Measurements from ENCODE around the gene JADE2. TPM values are rescaled to one million over a fixed set of nuclear protein-coding genes. Genes with fewer than 3 reads are reported as not detected.

The JADE2 gene
- total and polyA plus RNA-seq, 2 donors (not counting 3 experiments of a cell fraction or from before 2014, with no cell fraction given) = 11.6 to 31.1 TPM

GRCh38 chr5:134604908-134605307 is 79.4 kb downstream of the JADE2 start:
- Histone ChIP-seq H3K9ac (replicated peaks; ENCODE audit: extremely low read depth, insufficient read depth, low read length) (no peak overlapping the region), H3K36me3 (ENCODE audit: control insufficient read depth in 2 of 2, extremely low read depth in 1 of 2, insufficient read depth in 2 of 2, low read length in 2 of 2) (peaks cover 10 to 18% of the 10 kb centered on the region in 2 experiments), H3K9me1 (replicated peaks; ENCODE audit: control insufficient read depth, extremely low read depth, insufficient read depth, low read length) (no peaks in the 10 kb centered on the region), H3K27ac (ENCODE audit: insufficient read depth, low read depth, low read length) (no peak overlapping the region), H3K9me3 (replicated peaks; ENCODE audit: control insufficient read depth, insufficient read depth, low read length) (no peaks in the 10 kb centered on the region), H3K4me1 (ENCODE audit: control insufficient read depth, extremely low read depth, insufficient read depth, low read length) (no peaks in the 10 kb centered on the region), H3K4me2 (ENCODE audit: insufficient read depth, low read length) (no peak overlapping the region), H4K20me1 (replicated peaks; ENCODE audit: control insufficient read depth, extremely low read depth, insufficient read depth, low read length) (no peaks in the 10 kb centered on the region), H3K27me3 (ENCODE audit: control insufficient read depth in 2 of 2, insufficient read depth in 2 of 2, low read length in 2 of 2) (no peaks in the 10 kb centered on the region), H3K79me2 (ENCODE audit: control insufficient read depth, insufficient read depth, low read length) (no peaks in the 10 kb centered on the region), H3K4me3 (replicated peaks in 1 of 3; ENCODE audit: insufficient read depth in 1 of 3, low read depth in 1 of 3, low read length in 3 of 3) (no peak overlapping the region), H2AFZ (ENCODE audit: low read depth, low read length) (no peak overlapping the region)
- dilution Hi-C loops (cut with MboI; ENCODE audit: extremely low pct_ligation_motif_present, low sequenced_read_pairs) = no loop called here
- intact Hi-C loops (cut with micrococcal nuclease) = no loop called here
- POLR2A ChIA-PET = no interaction called here
- CTCF ChIA-PET = interaction anchor here (1.1 to 1.2 kb wide), 2 partner anchors 12 to 18 kb away, joined by 3 to 4 read pairs; no protein-coding TSS in a partner anchor
- TF ChIP-seq POLR2A (IDR thresholded peaks at IDR 0.05; ENCODE audit: low read depth, low read length) (no peak), MYC (IDR thresholded peaks at IDR 0.05; ENCODE audit: low read depth, low read length) (no peak), EZH2 (IDR thresholded peaks at IDR 0.05; ENCODE audit: borderline replicate concordance, low read depth, low read length, severe bottlenecking) (no peak), JUN (IDR thresholded peaks at IDR 0.05; ENCODE audit: borderline replicate concordance, insufficient read depth, insufficient read length, low read depth) (no peak), FOS (IDR thresholded peaks at IDR 0.05; ENCODE audit: borderline replicate concordance, insufficient read depth, low read length) (no peak), POLR2AphosphoS5 (IDR thresholded peaks at IDR 0.05; ENCODE audit: insufficient read depth, low read depth, low read length) (no peak), GATA2 (IDR thresholded peaks at IDR 0.05; ENCODE audit: insufficient read depth, insufficient read length, low read depth, low read length) (no peak), CTCF (IDR thresholded peaks at IDR 0.05; ENCODE audit: extremely low read depth in 1 of 2, insufficient read depth in 1 of 2, low read depth in 1 of 2, low read length in 2 of 2) (no peak)
- TF ChIP-seq, protein P1, sequence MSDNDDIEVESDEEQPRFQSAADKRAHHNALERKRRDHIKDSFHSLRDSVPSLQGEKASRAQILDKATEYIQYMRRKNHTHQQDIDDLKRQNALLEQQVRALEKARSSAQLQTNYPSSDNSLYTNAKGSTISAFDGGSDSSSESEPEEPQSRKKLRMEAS (IDR thresholded peaks at IDR 0.05; ENCODE audit: insufficient read depth, insufficient read length) = no peak
- DNase-seq (ENCODE audit: low read depth, low spot score) (no peak), FAIRE-seq (no peak)
- BruUV-seq (replicated peaks) = no TSS peak
